GM12878 (cell line): ENCODE results near the gene CPNE6. TPM values are rescaled to one million over a fixed set of nuclear protein-coding genes. Genes with fewer than 3 reads are reported as not detected.

ENCODE experiments used
- ATF7 ChIP-seq: fragments of 450-650 bp; IDR thresholded peaks from 2 replicates; pipeline ENCODE4 v1.6.1; 2016; ENCODE audit warnings: low read depth, mild to moderate bottlenecking
- CHD2 ChIP-seq: IDR thresholded peaks from 2 replicates; pipeline ENCODE4 v1.6.1; 2011; ENCODE audit warnings: low read depth, low read length, improper control_type of control experiment, borderline replicate concordance
- DPF2 ChIP-seq: fragments of 450-650 bp; IDR thresholded peaks from 2 replicates; pipeline ENCODE4 v1.6.1; 2017; ENCODE audit warnings: mild to moderate bottlenecking
- E4F1 ChIP-seq: fragments of 450-650 bp; IDR thresholded peaks from 2 replicates; pipeline ENCODE4 v1.6.1; 2018; ENCODE audit warnings: borderline replicate concordance, mild to moderate bottlenecking; ENCODE audit not compliant: partially characterized antibody
- IRF5 ChIP-seq: fragments of 450-650 bp; IDR thresholded peaks from 2 replicates; pipeline ENCODE4 v1.6.1; 2017; ENCODE audit warnings: borderline replicate concordance
- MTA3 ChIP-seq: IDR thresholded peaks from 2 replicates; pipeline ENCODE4 v1.6.1; 2012; ENCODE audit warnings: low read length, inconsistent platforms, borderline replicate concordance
- RAD21 ChIP-seq: IDR thresholded peaks from 2 replicates; pipeline ENCODE4 v1.6.1; 2011; ENCODE audit warnings: mild to moderate bottlenecking, low read depth, low read length, moderate library complexity; ENCODE audit not compliant: insufficient read depth
- RFX5 ChIP-seq: IDR thresholded peaks from 2 replicates; pipeline ENCODE4 v1.6.1; 2011; ENCODE audit warnings: low read depth, low read length, improper control_type of control experiment
- RUNX3 ChIP-seq: IDR thresholded peaks from 2 replicates; pipeline ENCODE4 v1.6.1; 2012; ENCODE audit warnings: low read length, inconsistent platforms
- SIN3A ChIP-seq: IDR thresholded peaks from 2 replicates; pipeline ENCODE4 v1.6.1; 2012; ENCODE audit warnings: low read depth, low read length, improper control_type of control experiment
- TCF3 ChIP-seq: IDR thresholded peaks from 2 replicates; pipeline ENCODE4 v1.6.1; 2012; ENCODE audit warnings: low read depth, mild to moderate bottlenecking, low read length, borderline replicate concordance; ENCODE audit not compliant: insufficient read depth
- ZNF274 ChIP-seq: IDR thresholded peaks from one replicate; pipeline ENCODE4 v1.8.0; 2011; ENCODE audit not compliant: insufficient read length, insufficient read depth
- ZNF687 ChIP-seq: fragments of 450-650 bp; IDR thresholded peaks from 2 replicates; pipeline ENCODE4 v1.6.1; 2017; ENCODE audit warnings: mild to moderate bottlenecking, moderate library complexity
- polyA plus RNA-seq, 11 experiments: library from polyadenylated mRNA; depleted of rRNA in 4 of 11; unstranded in 6 of 11; stranded (reverse) in 5 of 11; fragments of >200 nt; fragmentation: Nextera tagmentation in 4 of 11; fragmentation: Illumina TruSeq in 1 of 11; extraction: Ambion mirVana in 4 of 11; extraction: Trizol in 1 of 11; gene quantifications; 1 replicate in 1 of 11; 2 replicates in 10 of 11; pipeline versions ENCODE4 v1.2.1 to v1.2.3, GENCODE V29; 2011 to 2016; ENCODE audit warnings: inconsistent platforms in 2 of 11, missing spikeins in 2 of 11, low read depth in 1 of 11
- total RNA-seq, 4 experiments: library from RNA; depleted of rRNA in 3 of 4; stranded (reverse); fragments of >200 nt in 3 of 4; fragmentation: Illumina TruSeq in 1 of 4; extraction: Trizol in 1 of 4; gene quantifications; 2 replicates each; pipeline versions ENCODE4 v1.2.1 to v1.2.3, GENCODE V29; 2013 to 2021
- TF ChIP-seq, protein P1 (sequence below): fragments of 450-650 bp; IDR thresholded peaks from 2 replicates; pipeline ENCODE4 v1.6.1; 2016; ENCODE audit warnings: mild to moderate bottlenecking, moderate library complexity, borderline replicate concordance
- TF ChIP-seq, protein P2 (sequence below): IDR thresholded peaks from 2 replicates; pipeline ENCODE4 v1.6.1; 2012; ENCODE audit warnings: low read depth, low read length, improper control_type of control experiment

Gene CPNE6
- total and polyA plus RNA-seq, 10 of the 15 experiments (the other 5 are each of a cell fraction or from before 2014, with no cell fraction given) = 0.06 to 0.43 (median 0.18) TPM; not detected in 3

DNA sequence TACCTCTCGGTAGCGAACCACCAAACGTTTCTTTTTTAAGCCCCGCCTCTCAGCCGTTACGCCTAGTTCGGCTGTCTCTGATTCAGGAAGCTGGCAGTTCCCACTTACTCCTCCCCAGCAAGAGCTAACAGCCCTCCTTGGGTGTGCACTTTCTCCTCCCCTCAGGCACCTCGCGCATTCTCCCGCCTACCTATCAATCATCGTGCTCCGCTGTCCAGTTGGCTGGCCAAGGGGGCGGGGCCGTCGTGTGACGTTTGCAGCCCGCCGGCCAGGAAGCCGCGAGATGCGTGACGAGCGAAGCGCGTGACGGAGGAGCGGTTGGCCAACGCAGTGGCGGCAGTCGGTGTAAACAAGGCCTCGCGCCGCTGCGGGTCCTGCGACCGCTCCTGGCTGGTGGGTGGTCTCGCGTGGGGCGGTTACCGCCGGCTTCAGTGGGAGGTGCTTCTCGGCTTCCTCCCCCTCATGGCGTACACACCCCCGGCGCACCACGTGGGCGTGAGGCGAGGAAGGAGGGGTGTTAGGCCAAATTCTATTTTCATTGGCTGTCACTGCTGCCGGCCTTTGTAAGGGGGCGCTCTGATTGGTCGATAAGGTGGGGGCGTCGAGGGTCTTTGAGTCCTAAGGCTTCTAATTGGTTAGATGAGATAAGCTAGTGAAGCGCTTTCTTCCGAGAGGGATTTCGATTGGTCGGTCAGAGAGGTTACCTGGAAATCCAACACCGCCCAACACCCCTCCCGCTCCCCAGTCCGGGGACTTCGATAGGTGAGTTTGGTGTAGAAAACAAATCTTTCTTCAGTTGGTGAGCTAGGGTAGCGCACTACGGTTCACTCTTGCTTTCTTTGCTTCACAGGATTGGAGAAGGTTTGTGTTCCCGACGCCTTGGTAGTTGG, 43.4 kb downstream of the CPNE6 start, which contains the start of the genes DCAF11 and NRL (continued):
- TF ChIP-seq ZNF687 (no peak), IRF5 (peak; percentile 63; the same call in 1 of the 2 replicates), ZNF274 (no peak), RFX5 (peak; percentile 86), ATF7 (no peak; the same call in 1 of the 2 replicates), CHD2 (peak; percentile 92), MTA3 (no peak), DPF2 (peak; percentile 96), E4F1 (no peak), TCF3 (no peak), SIN3A (peak; percentile 55), RUNX3 (peak; percentile 54), RAD21 (no peak)
- TF ChIP-seq, protein P1, sequence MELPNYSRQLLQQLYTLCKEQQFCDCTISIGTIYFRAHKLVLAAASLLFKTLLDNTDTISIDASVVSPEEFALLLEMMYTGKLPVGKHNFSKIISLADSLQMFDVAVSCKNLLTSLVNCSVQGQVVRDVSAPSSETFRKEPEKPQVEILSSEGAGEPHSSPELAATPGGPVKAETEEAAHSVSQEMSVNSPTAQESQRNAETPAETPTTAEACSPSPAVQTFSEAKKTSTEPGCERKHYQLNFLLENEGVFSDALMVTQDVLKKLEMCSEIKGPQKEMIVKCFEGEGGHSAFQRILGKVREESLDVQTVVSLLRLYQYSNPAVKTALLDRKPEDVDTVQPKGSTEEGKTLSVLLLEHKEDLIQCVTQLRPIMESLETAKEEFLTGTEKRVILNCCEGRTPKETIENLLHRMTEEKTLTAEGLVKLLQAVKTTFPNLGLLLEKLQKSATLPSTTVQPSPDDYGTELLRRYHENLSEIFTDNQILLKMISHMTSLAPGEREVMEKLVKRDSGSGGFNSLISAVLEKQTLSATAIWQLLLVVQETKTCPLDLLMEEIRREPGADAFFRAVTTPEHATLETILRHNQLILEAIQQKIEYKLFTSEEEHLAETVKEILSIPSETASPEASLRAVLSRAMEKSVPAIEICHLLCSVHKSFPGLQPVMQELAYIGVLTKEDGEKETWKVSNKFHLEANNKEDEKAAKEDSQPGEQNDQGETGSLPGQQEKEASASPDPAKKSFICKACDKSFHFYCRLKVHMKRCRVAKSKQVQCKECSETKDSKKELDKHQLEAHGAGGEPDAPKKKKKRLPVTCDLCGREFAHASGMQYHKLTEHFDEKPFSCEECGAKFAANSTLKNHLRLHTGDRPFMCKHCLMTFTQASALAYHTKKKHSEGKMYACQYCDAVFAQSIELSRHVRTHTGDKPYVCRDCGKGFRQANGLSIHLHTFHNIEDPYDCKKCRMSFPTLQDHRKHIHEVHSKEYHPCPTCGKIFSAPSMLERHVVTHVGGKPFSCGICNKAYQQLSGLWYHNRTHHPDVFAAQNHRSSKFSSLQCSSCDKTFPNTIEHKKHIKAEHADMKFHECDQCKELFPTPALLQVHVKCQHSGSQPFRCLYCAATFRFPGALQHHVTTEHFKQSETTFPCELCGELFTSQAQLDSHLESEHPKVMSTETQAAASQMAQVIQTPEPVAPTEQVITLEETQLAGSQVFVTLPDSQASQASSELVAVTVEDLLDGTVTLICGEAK = peak; percentile 32; the same call in 1 of the 2 replicates
- TF ChIP-seq, protein P2, sequence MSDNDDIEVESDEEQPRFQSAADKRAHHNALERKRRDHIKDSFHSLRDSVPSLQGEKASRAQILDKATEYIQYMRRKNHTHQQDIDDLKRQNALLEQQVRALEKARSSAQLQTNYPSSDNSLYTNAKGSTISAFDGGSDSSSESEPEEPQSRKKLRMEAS = peak; percentile 88
